ENCODE results near the gene STK32C. TPM values are rescaled to one million over a fixed set of nuclear protein-coding genes. Genes with fewer than 3 reads are reported as not detected.

Gene STK32C
- total and polyA plus RNA-seq, 2 donors from 2014 or later = 11.6 to 14.4 TPM

GRCh38 chr10:132293813-132294520 is 13.8 kb downstream of the STK32C start:
- H3K9ac ChIP-seq (ENCODE audit: low read length in 3 of 3) = no peak overlapping the region
- no peak overlapping the region for H3K27ac ChIP-seq (ENCODE audit: low read depth in 2 of 2, low read length in 2 of 2)
- H3K9me3 ChIP-seq (ENCODE audit: control insufficient read depth in 2 of 3, insufficient read depth in 1 of 3, low read length in 3 of 3) = no peaks in the 10 kb centered on the region
- H3K4me1 ChIP-seq (ENCODE audit: control insufficient read depth in 2 of 3, insufficient read depth in 2 of 3, low read depth in 1 of 3, low read length in 3 of 3) = peaks cover 0 to 4% (median 0%) of the 10 kb centered on the region in 3 donors
- no peak for TF ChIP-seq CTCF (IDR thresholded peaks at IDR 0.05; ENCODE audit: borderline replicate concordance, extremely low read depth, insufficient read depth)
- DNase-seq (peak in 2 of 5 donors; percentile 41 to 60), FAIRE-seq (no peak)
- H3K27me3 ChIP-seq (ENCODE audit: control insufficient read depth, insufficient read depth, low read length) = no peaks in the 10 kb centered on the region
- intact Hi-C loops (cut with DNase I) = no loop called here
- H3K36me3 ChIP-seq (ENCODE audit: control insufficient read depth in 2 of 3, insufficient read depth in 3 of 3, low read length in 3 of 3) = no peaks in the 10 kb centered on the region
- no peak overlapping the region for H3K4me3 ChIP-seq (ENCODE audit: low read length in 3 of 3)

- TF ChIP-seq CTCF (IDR thresholded peaks at IDR 0.05; ENCODE audit: borderline replicate concordance, extremely low read depth, insufficient read depth) = no peak
- Histone ChIP-seq H3K36me3 (ENCODE audit: control insufficient read depth in 2 of 3, insufficient read depth in 3 of 3, low read length in 3 of 3) (no peaks in the 10 kb centered on the region), H3K9ac (ENCODE audit: low read length in 3 of 3) (no peak overlapping the region), H3K27ac (ENCODE audit: low read depth in 2 of 2, low read length in 2 of 2) (no peak overlapping the region), H3K4me3 (ENCODE audit: low read length in 3 of 3) (no peak overlapping the region), H3K9me3 (ENCODE audit: control insufficient read depth in 2 of 3, insufficient read depth in 1 of 3, low read length in 3 of 3) (no peaks in the 10 kb centered on the region), H3K4me1 (ENCODE audit: control insufficient read depth in 2 of 3, insufficient read depth in 2 of 3, low read depth in 1 of 3, low read length in 3 of 3) (peaks cover 0 to 4% (median 0%) of the 10 kb centered on the region in 3 donors), H3K27me3 (ENCODE audit: control insufficient read depth, insufficient read depth, low read length) (no peaks in the 10 kb centered on the region)
- no peak for FAIRE-seq
- peak in 3 of 5 donors; percentile 37 to 67 (median 45) for DNase-seq
- intact Hi-C loops (cut with DNase I) = no loop called here
These were observed 14.4 kb downstream of the STK32C start for GRCh38 chr10:132293201-132293812.

- no peak overlapping the region for H3K27ac ChIP-seq (ENCODE audit: low read depth in 2 of 2, low read length in 2 of 2)
- DNase-seq = peak in 1 of 5 donors; percentile 56
- intact Hi-C loops (cut with DNase I) = no loop called here
These were observed 15.2 kb downstream of the STK32C start for GRCh38 chr10:132292287-132293200.

More at GRCh38 chr10:132292287-132293200, 15.2 kb downstream of the STK32C start:
- H3K36me3 ChIP-seq (ENCODE audit: control insufficient read depth in 2 of 3, insufficient read depth in 3 of 3, low read length in 3 of 3) = no peaks in the 10 kb centered on the region
- H3K9me3 ChIP-seq (ENCODE audit: control insufficient read depth in 2 of 3, insufficient read depth in 1 of 3, low read length in 3 of 3) = no peaks in the 10 kb centered on the region
- no peak overlapping the region for H3K4me3 ChIP-seq (ENCODE audit: low read length in 3 of 3)
- TF ChIP-seq CTCF (IDR thresholded peaks at IDR 0.05; ENCODE audit: borderline replicate concordance, extremely low read depth, insufficient read depth) = no peak
- H3K27me3 ChIP-seq (ENCODE audit: control insufficient read depth, insufficient read depth, low read length) = no peaks in the 10 kb centered on the region
- FAIRE-seq = no peak
- H3K9ac ChIP-seq (ENCODE audit: low read length in 3 of 3) = no peak overlapping the region
- peaks cover 0 to 4% (median 0%) of the 10 kb centered on the region in 3 donors for H3K4me1 ChIP-seq (ENCODE audit: control insufficient read depth in 2 of 3, insufficient read depth in 2 of 3, low read depth in 1 of 3, low read length in 3 of 3)
